ENCODE results near the gene HSP90AB1.

The HSP90AB1 gene

DNA sequence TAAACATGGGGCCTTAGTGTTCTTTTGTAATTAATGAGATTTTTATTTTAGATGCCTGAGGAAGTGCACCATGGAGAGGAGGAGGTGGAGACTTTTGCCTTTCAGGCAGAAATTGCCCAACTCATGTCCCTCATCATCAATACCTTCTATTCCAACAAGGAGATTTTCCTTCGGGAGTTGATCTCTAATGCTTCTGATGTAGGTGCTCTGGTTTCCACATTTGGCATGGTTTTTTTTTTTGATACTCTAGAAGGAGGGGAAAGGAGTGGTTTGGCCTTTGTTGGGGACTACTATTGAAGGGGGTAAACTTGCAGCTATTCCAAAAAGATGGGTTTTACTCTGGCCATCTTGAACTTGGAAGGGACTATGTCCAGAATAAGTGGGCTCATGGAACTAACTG is 1.7 kb downstream of the HSP90AB1 start:
- Histone ChIP-seq H3K36me3 (peaks cover 28% of the 10 kb centered on the region), H3K27ac (peak overlapping the region; percentile 77), H3K27me3 (no peaks in the 10 kb centered on the region), H3K9me3 (no peaks in the 10 kb centered on the region), H3K4me1 (ENCODE audit: control insufficient read depth in 1 of 2, insufficient read depth in 1 of 2, low read depth in 1 of 2, low read length in 1 of 2) (peaks cover 15 to 16% of the 10 kb centered on the region in 2 experiments), H3K4me3 (ENCODE audit: low read depth in 1 of 2, low read length in 1 of 2) (no peak overlapping the region)
- TF ChIP-seq, protein P1, sequence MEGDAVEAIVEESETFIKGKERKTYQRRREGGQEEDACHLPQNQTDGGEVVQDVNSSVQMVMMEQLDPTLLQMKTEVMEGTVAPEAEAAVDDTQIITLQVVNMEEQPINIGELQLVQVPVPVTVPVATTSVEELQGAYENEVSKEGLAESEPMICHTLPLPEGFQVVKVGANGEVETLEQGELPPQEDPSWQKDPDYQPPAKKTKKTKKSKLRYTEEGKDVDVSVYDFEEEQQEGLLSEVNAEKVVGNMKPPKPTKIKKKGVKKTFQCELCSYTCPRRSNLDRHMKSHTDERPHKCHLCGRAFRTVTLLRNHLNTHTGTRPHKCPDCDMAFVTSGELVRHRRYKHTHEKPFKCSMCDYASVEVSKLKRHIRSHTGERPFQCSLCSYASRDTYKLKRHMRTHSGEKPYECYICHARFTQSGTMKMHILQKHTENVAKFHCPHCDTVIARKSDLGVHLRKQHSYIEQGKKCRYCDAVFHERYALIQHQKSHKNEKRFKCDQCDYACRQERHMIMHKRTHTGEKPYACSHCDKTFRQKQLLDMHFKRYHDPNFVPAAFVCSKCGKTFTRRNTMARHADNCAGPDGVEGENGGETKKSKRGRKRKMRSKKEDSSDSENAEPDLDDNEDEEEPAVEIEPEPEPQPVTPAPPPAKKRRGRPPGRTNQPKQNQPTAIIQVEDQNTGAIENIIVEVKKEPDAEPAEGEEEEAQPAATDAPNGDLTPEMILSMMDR (IDR thresholded peaks at IDR 0.05), result no peak

DNA sequence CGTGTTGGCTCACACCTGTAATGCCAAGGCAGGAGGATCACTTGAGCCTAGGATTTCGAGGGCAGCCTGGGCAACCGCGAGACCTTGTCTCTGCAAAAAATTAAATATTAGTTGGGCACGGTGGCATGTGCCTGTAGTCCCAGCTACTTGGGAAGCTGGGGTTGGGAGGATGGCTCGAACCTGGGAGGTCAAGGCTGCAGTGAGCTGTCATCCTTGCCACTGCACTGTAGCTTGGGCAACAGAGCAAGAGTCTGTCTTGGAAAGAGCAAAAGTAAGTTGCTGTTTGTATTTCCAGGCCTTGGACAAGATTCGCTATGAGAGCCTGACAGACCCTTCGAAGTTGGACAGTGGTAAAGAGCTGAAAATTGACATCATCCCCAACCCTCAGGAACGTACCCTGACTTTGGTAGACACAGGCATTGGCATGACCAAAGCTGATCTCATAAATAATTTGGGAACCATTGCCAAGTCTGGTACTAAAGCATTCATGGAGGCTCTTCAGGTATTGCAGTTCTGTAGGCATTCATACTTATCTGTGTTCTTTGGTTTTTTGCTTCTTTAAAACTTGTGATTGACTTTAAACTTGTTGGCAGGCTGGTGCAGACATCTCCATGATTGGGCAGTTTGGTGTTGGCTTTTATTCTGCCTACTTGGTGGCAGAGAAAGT is 2.3 kb downstream of the HSP90AB1 start:
- Histone ChIP-seq H3K9me3 (no peaks in the 10 kb centered on the region), H3K4me3 (ENCODE audit: low read depth in 1 of 2, low read length in 1 of 2) (no peak overlapping the region), H3K4me1 (ENCODE audit: control insufficient read depth in 1 of 2, insufficient read depth in 1 of 2, low read depth in 1 of 2, low read length in 1 of 2) (peaks cover 15 to 16% of the 10 kb centered on the region in 2 experiments), H3K27ac (no peak overlapping the region), H3K27me3 (no peaks in the 10 kb centered on the region), H3K36me3 (peaks cover 31% of the 10 kb centered on the region)
- TF ChIP-seq, protein P1 (IDR thresholded peaks at IDR 0.05), result no peak

DNA sequence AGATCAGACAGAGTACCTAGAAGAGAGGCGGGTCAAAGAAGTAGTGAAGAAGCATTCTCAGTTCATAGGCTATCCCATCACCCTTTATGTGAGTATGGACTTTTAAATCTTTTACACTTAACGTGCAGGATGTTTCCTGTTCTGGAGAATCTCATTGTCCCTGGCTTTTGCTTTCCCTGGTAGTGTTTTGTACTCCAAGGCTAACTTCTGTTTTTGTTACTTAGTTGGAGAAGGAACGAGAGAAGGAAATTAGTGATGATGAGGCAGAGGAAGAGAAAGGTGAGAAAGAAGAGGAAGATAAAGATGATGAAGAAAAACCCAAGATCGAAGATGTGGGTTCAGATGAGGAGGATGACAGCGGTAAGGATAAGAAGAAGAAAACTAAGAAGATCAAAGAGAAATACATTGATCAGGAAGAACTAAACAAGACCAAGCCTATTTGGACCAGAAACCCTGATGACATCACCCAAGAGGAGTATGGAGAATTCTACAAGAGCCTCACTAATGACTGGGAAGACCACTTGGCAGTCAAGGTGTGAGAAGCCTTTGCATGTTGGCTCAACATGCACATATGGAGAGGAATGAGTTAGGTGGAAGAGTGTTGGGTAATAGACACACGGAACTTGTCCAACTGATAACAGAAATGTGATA is 3.3 kb downstream of the HSP90AB1 start:
- H3K4me1 ChIP-seq (ENCODE audit: control insufficient read depth in 1 of 2, insufficient read depth in 1 of 2, low read depth in 1 of 2, low read length in 1 of 2), result peaks cover 15 to 16% of the 10 kb centered on the region in 2 experiments
- H3K27ac ChIP-seq, result no peak overlapping the region
- H3K9me3 ChIP-seq, result no peaks in the 10 kb centered on the region
- TF ChIP-seq, protein P1 (IDR thresholded peaks at IDR 0.05), result no peak
- H3K4me3 ChIP-seq (ENCODE audit: low read depth in 1 of 2, low read length in 1 of 2), result no peak overlapping the region
- H3K36me3 ChIP-seq, result peaks cover 39% of the 10 kb centered on the region
- no peaks in the 10 kb centered on the region for H3K27me3 ChIP-seq

DNA sequence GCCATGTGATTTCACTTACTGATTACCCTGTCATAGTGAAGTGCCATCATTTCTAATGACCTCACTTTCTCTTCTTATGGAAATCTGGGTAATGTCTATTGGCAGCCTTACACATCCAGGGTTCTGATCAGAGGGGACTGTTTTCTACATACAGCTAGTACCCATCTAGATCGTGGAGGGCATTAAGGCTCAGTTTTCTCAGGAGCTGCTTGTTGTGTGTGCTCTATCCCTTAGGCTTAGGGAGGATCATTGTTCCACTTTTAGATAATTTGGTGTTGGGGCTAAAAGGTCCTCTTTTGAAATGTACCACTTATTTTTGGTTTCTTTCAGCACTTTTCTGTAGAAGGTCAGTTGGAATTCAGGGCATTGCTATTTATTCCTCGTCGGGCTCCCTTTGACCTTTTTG is 3.8 kb downstream of the HSP90AB1 start:
- Histone ChIP-seq H3K4me3 (ENCODE audit: low read depth in 1 of 2, low read length in 1 of 2) (no peak overlapping the region), H3K9me3 (no peaks in the 10 kb centered on the region), H3K27ac (no peak overlapping the region), H3K36me3 (peaks cover 40% of the 10 kb centered on the region), H3K4me1 (ENCODE audit: control insufficient read depth in 1 of 2, insufficient read depth in 1 of 2, low read depth in 1 of 2, low read length in 1 of 2) (peaks cover 13 to 14% of the 10 kb centered on the region in 2 experiments), H3K27me3 (no peaks in the 10 kb centered on the region)
- TF ChIP-seq, protein P1 (IDR thresholded peaks at IDR 0.05), result no peak

DNA sequence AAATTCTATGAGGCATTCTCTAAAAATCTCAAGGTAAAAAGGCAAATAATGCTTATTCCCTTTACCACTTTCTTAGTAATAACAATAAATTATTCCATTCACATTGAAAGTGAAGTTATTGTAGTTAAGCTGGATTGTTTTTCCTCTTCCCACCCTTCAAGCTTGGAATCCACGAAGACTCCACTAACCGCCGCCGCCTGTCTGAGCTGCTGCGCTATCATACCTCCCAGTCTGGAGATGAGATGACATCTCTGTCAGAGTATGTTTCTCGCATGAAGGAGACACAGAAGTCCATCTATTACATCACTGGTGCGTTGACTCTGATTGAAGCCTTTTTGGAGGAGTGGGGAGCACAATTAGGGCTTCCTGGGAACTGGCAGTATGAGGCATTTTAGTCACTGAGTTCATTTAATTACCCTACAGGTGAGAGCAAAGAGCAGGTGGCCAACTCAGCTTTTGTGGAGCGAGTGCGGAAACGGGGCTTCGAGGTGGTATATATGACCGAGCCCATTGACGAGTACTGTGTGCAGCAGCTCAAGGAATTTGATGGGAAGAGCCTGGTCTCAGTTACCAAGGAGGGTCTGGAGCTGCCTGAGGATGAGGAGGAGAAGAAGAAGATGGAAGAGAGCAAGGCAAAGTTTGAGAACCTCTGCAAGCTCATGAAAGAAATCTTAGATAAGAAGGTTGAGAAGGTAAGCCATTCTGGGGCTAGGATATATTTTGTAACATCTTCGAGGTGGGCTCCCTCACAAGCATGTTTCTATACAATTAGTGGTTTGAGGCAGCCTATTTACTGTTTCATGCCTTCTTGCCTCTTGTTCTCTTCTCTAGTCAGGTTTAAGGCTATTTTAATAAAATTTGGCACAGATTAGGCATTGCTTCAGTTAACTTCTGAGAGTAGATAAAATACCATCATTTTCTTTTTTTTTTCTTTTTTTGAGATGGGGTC is 4.9 kb downstream of the HSP90AB1 start:
- H3K36me3 ChIP-seq, result peaks cover 40% of the 10 kb centered on the region
- TF ChIP-seq, protein P1 (IDR thresholded peaks at IDR 0.05), result no peak
- H3K27ac ChIP-seq, result no peak overlapping the region
- H3K9me3 ChIP-seq, result no peaks in the 10 kb centered on the region
- peaks cover 14 to 16% of the 10 kb centered on the region in 2 experiments for H3K4me1 ChIP-seq (ENCODE audit: control insufficient read depth in 1 of 2, insufficient read depth in 1 of 2, low read depth in 1 of 2, low read length in 1 of 2)
- H3K27me3 ChIP-seq, result peaks cover 4% of the 10 kb centered on the region
- no peak overlapping the region for H3K4me3 ChIP-seq (ENCODE audit: low read depth in 1 of 2, low read length in 1 of 2)

Measured in neutrophil (primary cell).